Esophagus (tissue), 2 donors: Measurements from ENCODE around the gene TENT4B. TPM values are rescaled to one million over a fixed set of nuclear protein-coding genes. Genes with fewer than 3 reads are reported as not detected.
"Not testable (repeated sequence)": the region's sequence is repeated elsewhere in the genome, so short reads cannot be mapped to it uniquely, and the experiment has no call there.

ENCODE experiments used
- H3K27ac ChIP-seq, 2 donors: one replicate each; pipeline ENCODE4 v1.5.1; 2013; ENCODE audit warnings: low read depth in 2 of 2, mild to moderate bottlenecking in 2 of 2, inconsistent platforms in 1 of 2, low read length in 1 of 2, moderate library complexity in 1 of 2
- H3K27me3 ChIP-seq, 2 donors: one replicate each; pipeline ENCODE4 v1.6.1; 2013; ENCODE audit warnings: low read length in 2 of 2, control low read depth in 1 of 2, mild to moderate bottlenecking in 1 of 2; ENCODE audit not compliant: insufficient read depth in 2 of 2, control insufficient read depth in 1 of 2
- H3K36me3 ChIP-seq, 2 donors: one replicate each; pipeline ENCODE4 v1.6.1; 2013; ENCODE audit warnings: low read length in 1 of 2; ENCODE audit not compliant: control insufficient read depth in 2 of 2, insufficient read depth in 2 of 2
- H3K4me1 ChIP-seq, 2 donors: one replicate each; pipeline ENCODE4 v1.6.1; 2013; ENCODE audit warnings: low read length in 1 of 2; ENCODE audit not compliant: control insufficient read depth in 2 of 2, insufficient read depth in 2 of 2
- H3K4me3 ChIP-seq, 2 donors: one replicate each; pipeline ENCODE4 v1.5.1; 2013; ENCODE audit warnings: low read length in 2 of 2, mild to moderate bottlenecking in 2 of 2, low read depth in 1 of 2, moderate library complexity in 1 of 2
- H3K9me3 ChIP-seq, 2 donors: one replicate each; pipeline ENCODE4 v1.6.1; 2013; ENCODE audit warnings: mild to moderate bottlenecking in 2 of 2, low read depth in 1 of 2, low read length in 1 of 2, moderate library complexity in 1 of 2; ENCODE audit not compliant: control insufficient read depth in 2 of 2, insufficient read depth in 1 of 2
- WGBS, 2 donors: extraction: QIAGEN DNeasy Blood & Tissue Kit; methylation state at CpG; one replicate each; pipeline ENCODE4 v1.1.7; 2013; 5-methylcytosine and 5-hydroxymethylcytosine counted together
- polyA plus RNA-seq, 2 donors: library from polyadenylated mRNA; stranded (reverse); fragments of 200-250 nt; gene quantifications; one replicate each; pipeline ENCODE4 v1.2.3, GENCODE V29; 2013
- donor health status: healthy with polysubstance abuse.
- donor health status: Bipolar disorder and iron deficiency.

Gene TENT4B
- polyA plus RNA-seq, 2 donors = 2.6 to 3.0 TPM

DNA sequence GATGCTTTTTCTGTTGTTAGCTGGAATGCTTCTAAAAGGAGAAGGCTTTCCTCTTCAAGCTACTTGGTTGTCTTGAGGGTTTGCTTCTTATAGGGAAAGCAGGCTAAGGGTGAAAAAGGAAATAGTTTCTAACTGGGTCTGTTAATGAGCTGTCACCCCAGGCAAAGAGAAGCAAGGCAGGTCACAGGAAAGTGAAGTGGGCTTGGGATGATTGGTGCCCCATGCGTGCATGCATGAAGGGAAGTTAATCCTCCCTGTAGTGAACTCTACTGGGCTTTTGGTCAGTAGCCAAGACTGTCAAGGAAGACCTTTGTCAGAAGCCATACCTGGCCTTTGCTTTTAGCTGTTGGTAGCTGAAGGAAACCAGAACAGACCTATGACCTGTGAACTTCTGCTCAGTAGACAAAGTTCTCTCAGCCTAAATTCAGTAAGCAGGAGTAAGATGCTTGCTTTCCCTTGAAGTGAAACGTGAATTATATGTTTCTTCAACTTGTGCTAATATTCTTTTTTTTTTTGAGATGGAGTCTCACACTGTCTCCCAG is 16.5 kb downstream of the TENT4B start:
- H3K36me3 ChIP-seq = no peaks in the 10 kb centered on the region

DNA sequence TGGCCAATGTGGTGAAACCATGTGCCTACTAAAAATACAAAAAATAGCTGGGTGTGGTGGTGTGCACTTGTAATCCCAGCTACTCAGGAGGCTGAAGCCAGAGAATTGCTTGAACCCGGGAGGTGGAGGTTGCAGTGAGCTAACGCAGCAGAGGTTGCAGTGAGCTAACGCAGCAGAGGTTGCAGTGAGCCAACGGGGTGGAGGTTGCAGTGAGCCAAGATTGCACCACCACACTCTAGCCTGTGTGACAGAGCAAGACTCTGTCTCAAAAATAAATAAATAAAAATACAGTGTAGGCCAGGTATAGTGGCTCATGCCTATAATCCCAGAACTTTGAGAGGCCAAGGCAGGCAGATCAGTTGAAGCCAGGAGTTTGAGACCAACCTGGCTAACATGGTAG is 18.7 kb downstream of the TENT4B start:
- 80 to 90% methylated on average over 4 of the region's 4 CpGs for WGBS, 2 donors
- H3K27ac ChIP-seq, H3K27me3 ChIP-seq, H3K36me3 ChIP-seq, H3K4me1 ChIP-seq, H3K9me3 ChIP-seq, H3K4me3 ChIP-seq: not testable (repeated sequence)

More for the DNA sequence above, 16.5 kb downstream of the TENT4B start:
- H3K27ac ChIP-seq = no peak overlapping the region
- no peak overlapping the region for H3K4me3 ChIP-seq
- peaks cover 5 to 6% of the 10 kb centered on the region in 2 donors for H3K4me1 ChIP-seq
- no peaks in the 10 kb centered on the region for H3K9me3 ChIP-seq
- WGBS, 2 donors = 58 to 59% methylated on average over 2 of the region's 2 CpGs
- no peaks in the 10 kb centered on the region for H3K27me3 ChIP-seq

DNA sequence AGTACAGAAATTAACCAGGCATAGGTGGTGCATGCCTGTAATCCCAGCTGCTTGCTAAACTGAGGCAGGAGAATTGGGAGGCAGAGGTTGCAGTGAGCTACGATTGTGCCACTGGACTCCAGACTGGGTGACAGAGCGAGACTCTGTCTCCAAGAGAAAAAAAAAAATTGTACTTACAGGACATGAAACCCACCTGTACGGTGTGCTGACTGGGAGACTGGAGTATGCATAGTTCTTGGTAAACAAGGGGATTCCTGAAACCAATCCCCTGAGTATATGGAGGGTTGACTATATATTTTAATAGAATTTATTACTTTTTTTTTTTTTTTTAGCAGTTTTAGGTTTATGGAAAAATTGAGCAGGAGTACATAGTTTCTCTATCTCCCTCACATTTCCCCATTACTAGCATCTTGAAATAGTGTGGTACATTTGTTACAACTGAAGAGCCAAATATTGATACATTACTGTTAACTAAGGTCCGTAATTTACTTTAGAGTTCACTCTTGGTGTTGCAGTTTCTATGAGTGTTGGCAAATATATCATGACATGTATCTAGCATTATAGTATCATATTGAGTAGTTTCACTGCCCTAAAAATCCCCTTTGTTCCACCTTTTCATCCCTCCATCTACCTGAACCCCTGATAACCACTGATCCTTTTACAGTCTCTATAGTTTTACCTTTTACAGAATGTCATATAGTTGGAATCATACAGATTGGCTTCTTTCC is 19.3 kb downstream of the TENT4B start:
- Histone ChIP-seq H3K27ac (no peak overlapping the region), H3K9me3 (no peaks in the 10 kb centered on the region), H3K36me3 (no peaks in the 10 kb centered on the region), H3K4me1 (peaks cover 5 to 6% of the 10 kb centered on the region in 2 donors), H3K27me3 (no peaks in the 10 kb centered on the region), H3K4me3 (no peak overlapping the region)
- WGBS, 2 donors = 64 to 71% methylated on average over 4 of the region's 4 CpGs

DNA sequence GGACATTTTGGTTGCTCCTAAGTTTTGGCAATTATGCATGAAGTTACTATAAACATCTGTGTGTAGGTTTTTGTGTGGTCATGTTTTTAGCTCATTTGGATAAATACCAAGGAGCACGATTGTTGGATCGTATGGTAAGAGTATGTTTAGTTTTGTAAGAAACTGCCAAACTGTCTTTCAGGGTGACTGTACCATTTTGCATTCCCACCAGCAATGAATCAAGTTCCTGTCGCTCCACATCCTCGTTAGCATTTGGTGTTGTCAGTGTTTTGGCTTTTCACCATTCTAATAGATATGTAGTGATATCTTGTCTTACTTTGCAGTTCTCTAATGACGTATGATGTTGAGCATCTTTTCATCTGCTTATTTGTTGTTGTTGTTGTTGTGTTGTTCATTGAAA is 20.2 kb downstream of the TENT4B start:
- Histone ChIP-seq H3K27me3 (no peaks in the 10 kb centered on the region), H3K9me3 (no peaks in the 10 kb centered on the region), H3K27ac (no peak overlapping the region), H3K4me3 (no peak overlapping the region), H3K4me1 (peaks cover 5 to 6% of the 10 kb centered on the region in 2 donors), H3K36me3 (no peaks in the 10 kb centered on the region)
- 63 to 75% methylated on average over 5 of the region's 5 CpGs for WGBS, 2 donors

DNA sequence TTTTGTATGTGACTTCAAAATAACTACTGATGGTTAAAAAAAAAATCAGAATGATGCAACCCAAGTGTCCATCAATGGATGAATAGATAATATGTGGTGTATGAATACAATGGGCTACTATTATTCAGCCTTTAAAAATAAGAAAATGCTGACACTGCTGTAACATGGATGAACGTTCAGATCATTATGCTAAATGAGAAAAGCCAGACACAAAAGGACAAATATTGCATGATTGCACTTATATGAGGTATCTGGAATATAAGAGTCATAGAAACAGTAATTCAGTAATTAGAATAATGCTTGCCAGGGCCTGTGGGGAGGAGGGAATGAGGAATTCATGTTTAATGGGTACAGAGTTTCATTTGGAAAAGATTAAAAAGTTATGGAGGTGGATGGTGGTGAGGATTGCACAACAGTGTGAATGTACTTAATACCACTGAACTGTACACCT is 25.4 kb downstream of the TENT4B start:
- no peaks in the 10 kb centered on the region for H3K4me1 ChIP-seq
- WGBS, 2 donors = 51 to 62% methylated on average over 1 of the region's 1 CpG

DNA sequence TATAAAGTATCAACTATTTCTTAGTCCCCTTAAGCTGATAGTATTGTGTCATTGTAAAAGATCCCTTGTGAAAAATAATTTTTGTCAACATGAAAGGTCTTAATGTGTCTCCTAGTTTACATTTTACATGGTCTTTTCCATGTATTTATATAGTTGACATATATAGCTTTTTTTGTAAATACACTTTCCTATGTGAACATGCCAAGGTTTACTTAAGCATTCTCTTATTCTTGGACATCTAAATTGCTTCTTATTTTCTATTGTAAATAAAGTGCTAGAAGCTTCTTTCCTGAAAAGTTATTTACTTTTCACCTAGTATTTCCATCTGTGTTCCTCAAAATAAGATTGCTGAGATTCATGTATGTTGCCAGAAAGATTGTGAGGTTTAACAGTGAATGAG is 29.3 kb downstream of the TENT4B start:
- Histone ChIP-seq H3K36me3 (no peaks in the 10 kb centered on the region), H3K27ac (no peak overlapping the region), H3K4me1 (no peaks in the 10 kb centered on the region), H3K9me3 (no peaks in the 10 kb centered on the region), H3K4me3 (no peak overlapping the region), H3K27me3 (no peaks in the 10 kb centered on the region)

More for the DNA sequence above, 25.4 kb downstream of the TENT4B start:
- no peak overlapping the region for H3K27ac ChIP-seq
- H3K4me3 ChIP-seq = no peak overlapping the region
- H3K9me3 ChIP-seq = no peaks in the 10 kb centered on the region
- H3K36me3 ChIP-seq = no peaks in the 10 kb centered on the region
- H3K27me3 ChIP-seq = no peaks in the 10 kb centered on the region

DNA sequence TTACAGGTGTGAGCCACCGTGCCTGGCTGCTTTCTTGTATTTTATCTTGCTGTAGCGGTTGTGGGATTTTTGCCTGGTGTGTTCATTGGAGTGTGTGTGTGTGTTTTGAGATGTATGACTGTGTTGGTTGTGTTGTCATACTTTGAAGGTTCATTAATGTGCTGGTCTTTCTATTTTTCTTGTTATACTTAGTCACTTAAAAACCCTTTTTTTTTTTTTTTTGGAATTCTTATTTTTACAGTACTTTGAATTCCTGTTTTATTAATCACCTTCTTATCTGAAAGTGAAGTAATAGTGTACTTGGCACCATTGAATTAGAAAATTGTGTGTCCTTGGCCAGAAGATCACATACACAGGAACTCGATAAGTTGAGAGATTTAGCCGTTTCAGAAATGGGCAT is 30.2 kb downstream of the TENT4B start:
- Histone ChIP-seq H3K4me3 (no peak overlapping the region), H3K27me3 (no peaks in the 10 kb centered on the region), H3K27ac (no peak overlapping the region), H3K9me3 (no peaks in the 10 kb centered on the region), H3K36me3 (no peaks in the 10 kb centered on the region), H3K4me1 (no peaks in the 10 kb centered on the region)
- 59 to 80% methylated on average over 4 of the region's 4 CpGs for WGBS, 2 donors

DNA sequence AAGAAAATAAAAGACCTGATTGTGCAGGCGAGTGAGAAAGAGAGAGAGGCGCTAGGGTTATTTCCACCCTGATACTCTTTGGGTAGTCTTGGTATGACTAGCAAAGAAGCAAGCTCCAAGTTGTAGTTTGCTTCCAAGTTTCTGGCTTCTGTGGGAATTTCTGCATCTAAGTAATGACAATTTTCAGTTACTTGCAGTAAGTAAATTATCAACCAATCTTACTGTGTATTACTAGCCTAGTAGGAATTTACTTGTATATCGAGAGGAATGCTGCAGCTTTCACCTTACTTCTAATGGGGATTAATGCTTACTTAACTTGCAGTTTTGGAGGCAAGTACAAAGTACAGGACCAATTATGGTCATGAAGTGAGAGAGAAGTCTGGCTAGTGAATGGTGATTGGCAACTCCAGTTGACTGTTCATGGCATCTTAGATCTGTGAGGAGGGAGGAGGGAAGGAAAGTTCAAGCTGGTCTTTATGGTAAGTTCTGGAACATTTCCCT is 31.9 kb downstream of the TENT4B start:
- Histone ChIP-seq H3K27me3 (no peaks in the 10 kb centered on the region), H3K4me3 (no peak overlapping the region), H3K4me1 (peaks cover 0 to 4% of the 10 kb centered on the region in 2 donors), H3K36me3 (no peaks in the 10 kb centered on the region), H3K9me3 (no peaks in the 10 kb centered on the region), H3K27ac (no peak overlapping the region)
- 58 to 72% methylated on average over 3 of the region's 3 CpGs for WGBS, 2 donors

DNA sequence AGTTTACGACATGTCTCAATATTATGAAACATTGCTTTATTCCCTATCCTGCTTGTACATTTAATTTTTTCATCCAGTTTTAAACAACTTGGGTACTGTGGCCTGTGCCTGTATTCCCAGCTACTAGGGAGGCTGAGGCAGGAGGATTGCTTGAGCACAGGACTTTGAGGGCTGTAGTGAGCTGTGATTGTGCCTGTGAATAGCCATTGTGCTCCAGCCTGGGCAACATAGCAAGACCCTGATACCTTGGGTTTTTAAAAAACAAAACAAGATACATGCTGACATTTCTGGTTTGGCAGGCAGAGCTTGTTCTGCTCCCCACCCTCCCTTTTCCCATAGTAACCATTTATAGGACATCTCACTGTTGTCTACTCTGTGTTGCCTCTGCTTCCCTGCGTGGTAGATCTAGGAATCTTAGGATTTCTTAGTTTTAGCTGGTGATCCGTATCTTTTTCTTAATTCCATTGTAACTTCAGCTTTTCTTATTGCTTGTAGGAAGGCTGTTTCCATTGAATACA is 35.6 kb downstream of the TENT4B start:
- no peaks in the 10 kb centered on the region for H3K36me3 ChIP-seq
- no peaks in the 10 kb centered on the region for H3K9me3 ChIP-seq
- WGBS, 2 donors = 59 to 65% methylated on average over 3 of the region's 3 CpGs
- H3K4me3 ChIP-seq = no peak overlapping the region
- peaks cover 2 to 4% of the 10 kb centered on the region in 2 donors for H3K4me1 ChIP-seq
- H3K27ac ChIP-seq = peak overlapping the region in 1 of 2 donors; percentile 53
- no peaks in the 10 kb centered on the region for H3K27me3 ChIP-seq
